H1 (cell line): ENCODE results near the gene SLC39A8.

ENCODE experiments used
- EZH2 ChIP-seq: fragments of 200-600 bp; sonication (generic); IDR thresholded peaks from 2 replicates; pipeline ENCODE4 v1.7.1; 2012; ENCODE audit warnings: low read depth, mild to moderate bottlenecking, moderate library complexity, low read length, inconsistent platforms; ENCODE audit not compliant: severe bottlenecking
- KDM5A ChIP-seq: fragments of 200-600 bp; IDR thresholded peaks from 2 replicates; pipeline ENCODE4 v1.7.1; 2012; ENCODE audit warnings: mild to moderate bottlenecking, low read length, inconsistent platforms, mixed read lengths
- POLR2A ChIP-seq, 2 experiments: IDR thresholded peaks; 1 replicate in 1 of 2; 2 replicates in 1 of 2; pipeline ENCODE4 v1.6.1; 2011; ENCODE audit warnings: low read depth in 2 of 2, low read length in 2 of 2, mild to moderate bottlenecking in 2 of 2; ENCODE audit errors: control extremely low read depth in 1 of 2
- POLR2AphosphoS5 ChIP-seq: IDR thresholded peaks from 2 replicates; pipeline ENCODE4 v1.6.1; 2011; ENCODE audit warnings: low read depth, low read length
- SP2 ChIP-seq: IDR thresholded peaks from 2 replicates; pipeline ENCODE4 v1.6.1; 2012; ENCODE audit warnings: mild to moderate bottlenecking, low read length, inconsistent platforms
- TAF1 ChIP-seq: IDR thresholded peaks from 2 replicates; pipeline ENCODE4 v1.6.1; 2011; ENCODE audit warnings: mild to moderate bottlenecking, low read depth, low read length
- TF ChIP-seq, protein P1 (sequence below), 3 experiments: IDR thresholded peaks; 1 replicate in 2 of 3; 2 replicates in 1 of 3; pipeline versions ENCODE4 v1.5.1 to v1.6.1; 2011; ENCODE audit warnings: low read length in 3 of 3, mild to moderate bottlenecking in 3 of 3, inconsistent platforms in 2 of 3, low read depth in 1 of 3, moderate library complexity in 1 of 3; ENCODE audit not compliant: insufficient read depth in 1 of 3; ENCODE audit errors: control extremely low read depth in 1 of 3

DNA sequence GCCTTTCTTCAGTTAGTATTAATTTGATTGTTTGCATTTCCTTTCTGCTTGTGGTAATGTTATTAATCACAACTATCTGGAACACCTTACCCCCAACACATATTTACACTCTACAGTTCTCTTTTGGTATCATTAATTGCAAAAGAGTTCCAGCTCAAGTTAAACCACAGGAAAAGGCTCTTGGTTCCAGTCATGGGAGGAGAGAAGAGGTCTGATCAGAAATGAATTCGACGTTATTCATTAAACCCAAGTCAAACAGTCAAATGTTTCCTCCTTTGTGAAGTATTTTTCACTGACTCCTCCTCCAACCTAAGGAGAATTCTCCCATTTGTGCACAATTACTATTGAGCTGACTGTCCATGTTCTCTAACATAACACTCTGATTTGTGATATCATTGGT, 91.4 kb downstream of the SLC39A8 start:
- TF ChIP-seq, protein P1, sequence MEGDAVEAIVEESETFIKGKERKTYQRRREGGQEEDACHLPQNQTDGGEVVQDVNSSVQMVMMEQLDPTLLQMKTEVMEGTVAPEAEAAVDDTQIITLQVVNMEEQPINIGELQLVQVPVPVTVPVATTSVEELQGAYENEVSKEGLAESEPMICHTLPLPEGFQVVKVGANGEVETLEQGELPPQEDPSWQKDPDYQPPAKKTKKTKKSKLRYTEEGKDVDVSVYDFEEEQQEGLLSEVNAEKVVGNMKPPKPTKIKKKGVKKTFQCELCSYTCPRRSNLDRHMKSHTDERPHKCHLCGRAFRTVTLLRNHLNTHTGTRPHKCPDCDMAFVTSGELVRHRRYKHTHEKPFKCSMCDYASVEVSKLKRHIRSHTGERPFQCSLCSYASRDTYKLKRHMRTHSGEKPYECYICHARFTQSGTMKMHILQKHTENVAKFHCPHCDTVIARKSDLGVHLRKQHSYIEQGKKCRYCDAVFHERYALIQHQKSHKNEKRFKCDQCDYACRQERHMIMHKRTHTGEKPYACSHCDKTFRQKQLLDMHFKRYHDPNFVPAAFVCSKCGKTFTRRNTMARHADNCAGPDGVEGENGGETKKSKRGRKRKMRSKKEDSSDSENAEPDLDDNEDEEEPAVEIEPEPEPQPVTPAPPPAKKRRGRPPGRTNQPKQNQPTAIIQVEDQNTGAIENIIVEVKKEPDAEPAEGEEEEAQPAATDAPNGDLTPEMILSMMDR (IDR thresholded peaks at IDR 0.05; ENCODE audit: control extremely low read depth in 1 of 3, insufficient read depth in 1 of 3, low read depth in 1 of 3, low read length in 3 of 3), result no peak
- TF ChIP-seq POLR2A (IDR thresholded peaks at IDR 0.05; ENCODE audit: control extremely low read depth in 1 of 2, low read depth in 2 of 2, low read length in 2 of 2) (no peak), TAF1 (no peak), EZH2 (no peak), KDM5A (no peak), SP2 (no peak), POLR2AphosphoS5 (no peak)
